MCF 10A (cell line): ENCODE results near the gene CDK16. TPM values are rescaled to one million over a fixed set of nuclear protein-coding genes. Genes with fewer than 3 reads are reported as not detected.

Experiments used
- BruUV-seq: library from RNA; stranded (reverse); fragments of 400-500 nt; replicated peaks from 2 replicates; lab custom pipeline; 2021; lab: Mats Ljungman, UMichigan
- CTCF ChIA-PET: fragments of 300-600 bp; sonication (Branson Sonifier 250); formaldehyde crosslinking; extraction: SDS; loops from one replicate; lab custom pipeline; 2021; ENCODE audit warnings: antibody characterized with exemption, inconsistent platforms; lab: Yijun Ruan, JAX
- POLR2A ChIA-PET: fragments of 300-600, 350-650 bp; sonication (Branson Sonifier 250); formaldehyde crosslinking; extraction: SDS; loops from one replicate; lab custom pipeline; 2020; ENCODE audit warnings: antibody characterized with exemption, inconsistent platforms; lab: Yijun Ruan, JAX
- DNase-seq: peaks from one replicate; pipeline ENCODE4 v3.0.0-alpha.2; 2018; ENCODE audit not compliant: unreplicated experiment
- H3K27ac Mint-ChIP-seq: one replicate; pipeline ENCODE4 v1.8.0; 2022; ENCODE audit warnings: mild to moderate bottlenecking, low read depth, mixed read lengths; ENCODE audit not compliant: unreplicated experiment
- H3K27me3 Mint-ChIP-seq: one replicate; pipeline ENCODE4 v1.8.0; 2022; ENCODE audit warnings: mixed read lengths; ENCODE audit not compliant: insufficient read depth, unreplicated experiment
- H3K36me3 Mint-ChIP-seq: one replicate; pipeline ENCODE4 v1.8.0; 2022; ENCODE audit warnings: mild to moderate bottlenecking, moderate library complexity, mixed read lengths; ENCODE audit not compliant: insufficient read depth, unreplicated experiment
- H3K4me1 Mint-ChIP-seq: one replicate; pipeline ENCODE4 v1.8.0; 2022; ENCODE audit warnings: mixed read lengths; ENCODE audit not compliant: insufficient read depth, unreplicated experiment
- H3K4me3 Mint-ChIP-seq: one replicate; pipeline ENCODE4 v1.8.0; 2022; ENCODE audit warnings: mild to moderate bottlenecking, moderate library complexity, mixed read lengths; ENCODE audit not compliant: unreplicated experiment
- H3K9me3 Mint-ChIP-seq: one replicate; pipeline ENCODE4 v1.8.0; 2022; ENCODE audit warnings: mixed read lengths; ENCODE audit not compliant: unreplicated experiment
- CTCF ChIP-seq: fragments of 200-600 bp; IDR thresholded peaks from one replicate; pipeline ENCODE4 v1.8.0; 2022; ENCODE audit warnings: antibody characterized with exemption, mild to moderate bottlenecking; ENCODE audit not compliant: unreplicated experiment
- intact Hi-C: fragments of 100-400 bp; cut with micrococcal nuclease; formaldehyde crosslinking; loops from 2 replicates; pipeline ENCODE4 v1.14.1; 2022
- total RNA-seq: library from RNA; stranded (reverse); gene quantifications from 2 replicates; pipeline ENCODE4 v1.2.3, GENCODE V29; 2022

Gene CDK16
- total RNA-seq, 1 experiment from 2014 or later = 138 TPM

GRCh38 chrX:47204970-47205369 lies 13.5 kb upstream of the CDK16 start:
- Mint-ChIP-seq H3K4me3 (no peak overlapping the region), H3K36me3 (peaks cover 98% of the 10 kb centered on the region), H3K4me1 (no peaks in the 10 kb centered on the region), H3K27me3 (no peaks in the 10 kb centered on the region), H3K9me3 (no peaks in the 10 kb centered on the region), H3K27ac (no peak overlapping the region)
- no TSS peak for BruUV-seq
- no peak for TF ChIP-seq CTCF
- POLR2A ChIA-PET = interaction anchor here (1.2 to 2.8 kb wide), 2 partner anchors 11 to 12 kb away, joined by 3 to 16 read pairs; partner anchors contain the start of gene CDK16
- intact Hi-C loops = no loop called here
- DNase-seq = no peak
- CTCF ChIA-PET = no interaction called here

GRCh38 chrX:47206316-47206715 lies 12.2 kb upstream of the CDK16 start:
- H3K36me3 Mint-ChIP-seq = peaks cover 98% of the 10 kb centered on the region
- peaks cover 3% of the 10 kb centered on the region for H3K4me1 Mint-ChIP-seq
- no peak overlapping the region for H3K4me3 Mint-ChIP-seq
- intact Hi-C loops = no loop called here
- TF ChIP-seq CTCF = no peak
- H3K27me3 Mint-ChIP-seq = no peaks in the 10 kb centered on the region
- H3K9me3 Mint-ChIP-seq = no peaks in the 10 kb centered on the region
- ChIA-PET CTCF (interaction anchor here (0.9 kb wide), 1 partner anchor 15 kb away, joined by 3 read pairs; no protein-coding TSS in a partner anchor), POLR2A (interaction anchor here (2.8 kb wide), 1 partner anchor 11 kb away, joined by 16 read pairs; the partner anchor contains the start of gene CDK16)
- peak overlapping the region; percentile 39 for H3K27ac Mint-ChIP-seq
- BruUV-seq = no TSS peak
- peak; percentile 52 for DNase-seq

GRCh38 chrX:47208108-47208507 lies 10.4 kb upstream of the CDK16 start:
- no peak overlapping the region for H3K27ac Mint-ChIP-seq
- no peak for DNase-seq
- intact Hi-C loops = no loop called here
- peaks cover 6% of the 10 kb centered on the region for H3K4me1 Mint-ChIP-seq
- no TSS peak for BruUV-seq
- ChIA-PET CTCF (interaction anchor here (1.3 to 1.5 kb wide), 2 partner anchors 8 to 14 kb away, joined by 4 read pairs; no protein-coding TSS in a partner anchor), POLR2A (interaction anchor here (0.7 to 1.5 kb wide), 2 partner anchors 10 to 12 kb away, joined by 3 to 4 read pairs; no protein-coding TSS in a partner anchor)
- H3K4me3 Mint-ChIP-seq = no peak overlapping the region
- peaks cover 98% of the 10 kb centered on the region for H3K36me3 Mint-ChIP-seq
- no peak for TF ChIP-seq CTCF
- H3K27me3 Mint-ChIP-seq = no peaks in the 10 kb centered on the region
- H3K9me3 Mint-ChIP-seq = no peaks in the 10 kb centered on the region

GRCh38 chrX:47209508-47210238 lies 8.8 kb upstream of the CDK16 start:
- Mint-ChIP-seq H3K36me3 (peaks cover 98% of the 10 kb centered on the region), H3K27me3 (no peaks in the 10 kb centered on the region), H3K9me3 (no peaks in the 10 kb centered on the region), H3K27ac (no peak overlapping the region), H3K4me3 (no peak overlapping the region), H3K4me1 (peaks cover 6% of the 10 kb centered on the region)
- no peak for DNase-seq
- intact Hi-C loops = no loop called here
- no peak for TF ChIP-seq CTCF
- POLR2A ChIA-PET = no interaction called here
- no TSS peak for BruUV-seq
- CTCF ChIA-PET = interaction anchor here (0.7 to 1.5 kb wide), 3 partner anchors 9 to 314 kb away, joined by 3 to 4 read pairs (median 4); no protein-coding TSS in a partner anchor
